A549 (cell line): Measurements from ENCODE around the gene SEMA5B. TPM values are rescaled to one million over a fixed set of nuclear protein-coding genes. Genes with fewer than 3 reads are reported as not detected.

ENCODE experiments used
- ATAC-seq, 2 experiments: fragments of 200-7000 bp in 1 of 2; fragments of >200 bp in 1 of 2; cut with Nextera tagmentation in 1 of 2; cut with Tn5 transposase in 1 of 2; 3 replicates each; pipeline versions ENCODE4 v1.8.0 to v1.9.1; 2018 to 2020; ENCODE audit warnings: mild to moderate bottlenecking in 1 of 2, moderate library complexity in 1 of 2
- CTCF ChIA-PET: fragments of 300-600 bp; sonication (Branson Sonifier 250); formaldehyde crosslinking; extraction: SDS; loops from one replicate; lab custom pipeline; 2021; ENCODE audit warnings: antibody characterized with exemption, inconsistent platforms; lab: Yijun Ruan, JAX
- POLR2A ChIA-PET: fragments of 350-600 bp; formaldehyde crosslinking; extraction: SDS; loops from one replicate; lab custom pipeline; 2021; ENCODE audit warnings: antibody characterized with exemption, inconsistent platforms; lab: Yijun Ruan, JAX
- DNase-seq, 2 experiments: peaks; one replicate each; pipeline versions ENCODE4 v3.0.0 to v3.0.0-alpha.2; 2011 to 2016; ENCODE audit warnings: low read depth in 1 of 2, low spot score in 1 of 2
- FAIRE-seq: peaks from 2 replicates; lab custom pipeline; 2011; peaks lifted over from hg19 to GRCh38; lab: Jason Lieb, UNC
- H3K27ac ChIP-seq, 2 experiments: fragments of >200 bp; sonication (Bioruptor Twin); formaldehyde crosslinking; 3 replicates each; pipeline ENCODE4 v1.5.1; 2016 to 2017
- H3K4me1 ChIP-seq: fragments of >200 bp; sonication (Bioruptor Twin); formaldehyde crosslinking; 3 replicates; pipeline ENCODE4 v1.6.1; 2016
- H3K4me2 ChIP-seq: fragments of >200 bp; sonication (Bioruptor Twin); formaldehyde crosslinking; 3 replicates; pipeline ENCODE4 v1.6.1; 2016
- H3K4me3 ChIP-seq: fragments of >200 bp; sonication (Bioruptor Twin); formaldehyde crosslinking; 3 replicates; pipeline ENCODE4 v1.5.1; 2016
- H3K9me3 ChIP-seq: fragments of >200 bp; sonication (Bioruptor Twin); formaldehyde crosslinking; 3 replicates; pipeline ENCODE4 v1.6.1; 2016
- EHF ChIP-seq: fragments of 250-450 bp; sonication (Bioruptor Pico); IDR thresholded peaks from 2 replicates; pipeline ENCODE4 v1.5.0; 2020; ENCODE audit warnings: mild to moderate bottlenecking
- FOXS1 ChIP-seq: fragments of 250-450 bp; sonication (Bioruptor Pico); IDR thresholded peaks from 2 replicates; pipeline ENCODE4 v1.5.0; 2020; ENCODE audit warnings: mild to moderate bottlenecking, moderate library complexity
- HOXA7 ChIP-seq: fragments of 250-450 bp; sonication (Bioruptor Pico); IDR thresholded peaks from 2 replicates; pipeline ENCODE4 v1.5.0; 2020; ENCODE audit warnings: mild to moderate bottlenecking, moderate library complexity
- NFE2L2 ChIP-seq: fragments of 150-350 bp; conservative IDR thresholded peaks from 2 replicates; pipeline ENCODE4 v1.6.1; 2014; ENCODE audit warnings: low read length
- NPAS2 ChIP-seq: fragments of 250-450 bp; sonication (Bioruptor Pico); IDR thresholded peaks from 2 replicates; pipeline ENCODE4 v1.8.0; 2022; ENCODE audit warnings: mild to moderate bottlenecking, moderate library complexity, borderline replicate concordance
- PHF8 ChIP-seq: fragments of 200-600 bp; sonication (generic); IDR thresholded peaks from 2 replicates; pipeline ENCODE4 v1.6.1; 2016; ENCODE audit warnings: low read depth, mild to moderate bottlenecking, antibody characterized with exemption, moderate library complexity, borderline replicate concordance
- POLR2A ChIP-seq: IDR thresholded peaks from 2 replicates; pipeline ENCODE4 v1.6.1; 2012; ENCODE audit warnings: mild to moderate bottlenecking, low read length
- RFX5 ChIP-seq: fragments of 450-650 bp; IDR thresholded peaks from 2 replicates; pipeline ENCODE4 v1.7.1; 2014; ENCODE audit warnings: antibody characterized with exemption, mild to moderate bottlenecking, moderate library complexity
- SREBF2 ChIP-seq: fragments of 450-650 bp; IDR thresholded peaks from 2 replicates; pipeline ENCODE4 v1.6.1; 2014; ENCODE audit warnings: mild to moderate bottlenecking, moderate library complexity
- TFCP2L1 ChIP-seq: fragments of 250-450 bp; sonication (Bioruptor Pico); IDR thresholded peaks from 2 replicates; pipeline ENCODE4 v1.5.0; 2021; ENCODE audit warnings: mild to moderate bottlenecking
- ZSCAN20 ChIP-seq: fragments of 250-450 bp; sonication (Bioruptor Pico); IDR thresholded peaks from 2 replicates; pipeline ENCODE4 v1.8.0; 2022; ENCODE audit warnings: mild to moderate bottlenecking, moderate library complexity
- WGBS: methylation state at CpG from one replicate; pipeline ENCODE4 v1.1.6; 2017; ENCODE audit errors: missing lambda C conversion rate; 5-methylcytosine and 5-hydroxymethylcytosine counted together
- polyA plus RNA-seq, 4 experiments: library from polyadenylated mRNA; depleted of rRNA in 3 of 4; stranded (reverse); fragments of >200 nt; fragmentation: RNase III in 1 of 4; extraction: RNeasy Plus Mini Kit Qiagen cat#74134 plus additional on column Dnase treatment in 1 of 4; gene quantifications; 2 replicates in 3 of 4; 3 replicates in 1 of 4; pipeline ENCODE4 v1.2.3, GENCODE V29; 2011 to 2017
- TF ChIP-seq, protein P1 (sequence below): fragments of 200-600 bp; sonication (generic); IDR thresholded peaks from 2 replicates; pipeline ENCODE4 v1.6.1; 2016; ENCODE audit warnings: antibody characterized with exemption, mild to moderate bottlenecking, moderate library complexity
- TF ChIP-seq, protein P2 (sequence below): IDR thresholded peaks from 2 replicates; pipeline ENCODE4 v1.6.1; 2012
- TF ChIP-seq, protein P3 (sequence below): fragments of >200 bp; sonication (Bioruptor Twin); formaldehyde crosslinking; IDR thresholded peaks from 2 replicates; pipeline ENCODE4 v1.6.1; 2016
- TF ChIP-seq, protein P4 (sequence below): IDR thresholded peaks from 2 replicates; pipeline ENCODE4 v1.6.1; 2012
- TF ChIP-seq, protein P5 (sequence below): fragments of 250-450 bp; sonication (Bioruptor Pico); IDR thresholded peaks from 2 replicates; pipeline ENCODE4 v1.5.0; 2021; ENCODE audit warnings: mild to moderate bottlenecking, moderate library complexity, borderline replicate concordance

Gene SEMA5B
- polyA plus RNA-seq, 2 of the 4 experiments (the other 2 are of a cell fraction), result 0.03 TPM; not detected in 1

DNA sequence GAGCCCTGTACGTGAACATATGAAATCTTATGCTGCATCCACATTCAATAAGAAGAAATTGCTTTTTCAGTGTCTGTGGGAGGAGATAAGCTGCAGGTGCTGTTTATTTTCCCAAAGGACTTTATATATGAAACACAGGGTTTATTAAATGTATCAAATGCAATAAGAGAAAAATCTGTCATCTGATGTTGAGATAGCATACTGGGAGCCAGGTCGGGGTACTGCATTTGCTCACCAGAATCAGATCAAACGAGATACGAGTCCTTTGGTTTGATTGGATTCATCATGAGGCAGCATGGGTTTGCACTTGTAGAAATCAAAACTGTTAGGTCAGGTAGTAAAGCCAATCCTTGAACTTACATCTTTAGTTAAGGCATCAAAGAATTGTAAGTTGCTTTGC, 141.3 kb downstream of the SEMA5B start (continued):
- TF ChIP-seq, protein P1, sequence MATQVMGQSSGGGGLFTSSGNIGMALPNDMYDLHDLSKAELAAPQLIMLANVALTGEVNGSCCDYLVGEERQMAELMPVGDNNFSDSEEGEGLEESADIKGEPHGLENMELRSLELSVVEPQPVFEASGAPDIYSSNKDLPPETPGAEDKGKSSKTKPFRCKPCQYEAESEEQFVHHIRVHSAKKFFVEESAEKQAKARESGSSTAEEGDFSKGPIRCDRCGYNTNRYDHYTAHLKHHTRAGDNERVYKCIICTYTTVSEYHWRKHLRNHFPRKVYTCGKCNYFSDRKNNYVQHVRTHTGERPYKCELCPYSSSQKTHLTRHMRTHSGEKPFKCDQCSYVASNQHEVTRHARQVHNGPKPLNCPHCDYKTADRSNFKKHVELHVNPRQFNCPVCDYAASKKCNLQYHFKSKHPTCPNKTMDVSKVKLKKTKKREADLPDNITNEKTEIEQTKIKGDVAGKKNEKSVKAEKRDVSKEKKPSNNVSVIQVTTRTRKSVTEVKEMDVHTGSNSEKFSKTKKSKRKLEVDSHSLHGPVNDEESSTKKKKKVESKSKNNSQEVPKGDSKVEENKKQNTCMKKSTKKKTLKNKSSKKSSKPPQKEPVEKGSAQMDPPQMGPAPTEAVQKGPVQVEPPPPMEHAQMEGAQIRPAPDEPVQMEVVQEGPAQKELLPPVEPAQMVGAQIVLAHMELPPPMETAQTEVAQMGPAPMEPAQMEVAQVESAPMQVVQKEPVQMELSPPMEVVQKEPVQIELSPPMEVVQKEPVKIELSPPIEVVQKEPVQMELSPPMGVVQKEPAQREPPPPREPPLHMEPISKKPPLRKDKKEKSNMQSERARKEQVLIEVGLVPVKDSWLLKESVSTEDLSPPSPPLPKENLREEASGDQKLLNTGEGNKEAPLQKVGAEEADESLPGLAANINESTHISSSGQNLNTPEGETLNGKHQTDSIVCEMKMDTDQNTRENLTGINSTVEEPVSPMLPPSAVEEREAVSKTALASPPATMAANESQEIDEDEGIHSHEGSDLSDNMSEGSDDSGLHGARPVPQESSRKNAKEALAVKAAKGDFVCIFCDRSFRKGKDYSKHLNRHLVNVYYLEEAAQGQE, result no peak
- TF ChIP-seq, protein P2, sequence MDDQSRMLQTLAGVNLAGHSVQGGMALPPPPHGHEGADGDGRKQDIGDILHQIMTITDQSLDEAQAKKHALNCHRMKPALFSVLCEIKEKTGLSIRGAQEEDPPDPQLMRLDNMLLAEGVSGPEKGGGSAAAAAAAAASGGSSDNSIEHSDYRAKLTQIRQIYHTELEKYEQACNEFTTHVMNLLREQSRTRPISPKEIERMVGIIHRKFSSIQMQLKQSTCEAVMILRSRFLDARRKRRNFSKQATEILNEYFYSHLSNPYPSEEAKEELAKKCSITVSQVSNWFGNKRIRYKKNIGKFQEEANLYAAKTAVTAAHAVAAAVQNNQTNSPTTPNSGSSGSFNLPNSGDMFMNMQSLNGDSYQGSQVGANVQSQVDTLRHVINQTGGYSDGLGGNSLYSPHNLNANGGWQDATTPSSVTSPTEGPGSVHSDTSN, result no peak
- no peak for TF ChIP-seq HOXA7
- TF ChIP-seq, protein P3, sequence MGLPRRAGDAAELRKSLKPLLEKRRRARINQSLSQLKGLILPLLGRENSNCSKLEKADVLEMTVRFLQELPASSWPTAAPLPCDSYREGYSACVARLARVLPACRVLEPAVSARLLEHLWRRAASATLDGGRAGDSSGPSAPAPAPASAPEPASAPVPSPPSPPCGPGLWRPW, result no peak
- TF ChIP-seq, protein P4, sequence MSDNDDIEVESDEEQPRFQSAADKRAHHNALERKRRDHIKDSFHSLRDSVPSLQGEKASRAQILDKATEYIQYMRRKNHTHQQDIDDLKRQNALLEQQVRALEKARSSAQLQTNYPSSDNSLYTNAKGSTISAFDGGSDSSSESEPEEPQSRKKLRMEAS, result no peak
- TF ChIP-seq, all 56 proteins: peak for 0

DNA sequence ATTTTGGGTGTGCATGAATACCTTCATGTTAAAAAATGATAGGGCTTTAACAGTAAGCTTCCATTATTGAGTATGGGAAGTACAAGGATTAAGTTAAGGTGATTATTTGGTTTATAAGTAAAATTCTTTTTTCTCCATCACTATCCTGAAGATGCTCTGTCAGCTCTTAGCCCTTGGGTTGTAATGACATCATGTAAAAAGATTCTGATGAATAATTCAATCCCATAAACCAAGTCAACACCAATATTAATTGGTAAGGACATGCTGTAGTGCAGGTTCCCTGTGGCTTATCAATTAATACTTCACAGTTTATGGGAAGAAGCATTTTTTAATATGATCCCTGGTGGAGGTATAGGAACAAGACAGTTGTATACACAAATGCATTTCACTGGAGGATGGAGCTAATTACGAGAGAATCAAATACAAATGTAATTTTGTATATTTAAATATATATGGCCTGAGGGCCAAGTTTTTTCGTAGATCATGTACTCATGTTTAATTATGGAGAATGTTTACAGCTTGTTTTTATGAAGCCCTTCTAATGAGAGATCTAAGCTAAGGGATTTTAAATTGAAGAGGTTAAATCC, 145.1 kb downstream of the SEMA5B start:
- no peak overlapping the region for H3K4me3 ChIP-seq
- ChIA-PET POLR2A (no interaction called here), CTCF (interaction anchor here (1.0 kb wide), 1 partner anchor 145 kb away, joined by 3 read pairs; the partner anchor contains the start of gene SEMA5B)
- no peaks in the 10 kb centered on the region for H3K4me1 ChIP-seq
- H3K9me3 ChIP-seq, result no peaks in the 10 kb centered on the region
- 87% methylated on average over 2 of the region's 2 CpGs for WGBS
- no peak for ATAC-seq
- no peak overlapping the region for H3K27ac ChIP-seq
- TF ChIP-seq PHF8, result no peak
- TF ChIP-seq NPAS2, result no peak
- TF ChIP-seq, protein P5, sequence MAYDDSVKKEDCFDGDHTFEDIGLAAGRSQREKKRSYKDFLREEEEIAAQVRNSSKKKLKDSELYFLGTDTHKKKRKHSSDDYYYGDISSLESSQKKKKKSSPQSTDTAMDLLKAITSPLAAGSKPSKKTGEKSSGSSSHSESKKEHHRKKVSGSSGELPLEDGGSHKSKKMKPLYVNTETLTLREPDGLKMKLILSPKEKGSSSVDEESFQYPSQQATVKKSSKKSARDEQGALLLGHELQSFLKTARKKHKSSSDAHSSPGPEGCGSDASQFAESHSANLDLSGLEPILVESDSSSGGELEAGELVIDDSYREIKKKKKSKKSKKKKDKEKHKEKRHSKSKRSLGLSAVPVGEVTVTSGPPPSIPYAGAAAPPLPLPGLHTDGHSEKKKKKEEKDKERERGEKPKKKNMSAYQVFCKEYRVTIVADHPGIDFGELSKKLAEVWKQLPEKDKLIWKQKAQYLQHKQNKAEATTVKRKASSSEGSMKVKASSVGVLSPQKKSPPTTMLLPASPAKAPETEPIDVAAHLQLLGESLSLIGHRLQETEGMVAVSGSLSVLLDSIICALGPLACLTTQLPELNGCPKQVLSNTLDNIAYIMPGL (CRISPR knock-in tag), result no peak
- TF ChIP-seq ZSCAN20 (CRISPR knock-in tag), result no peak
- TF ChIP-seq POLR2A, result no peak
- TF ChIP-seq NFE2L2, result no peak
- TF ChIP-seq, protein P3, result no peak
- TF ChIP-seq FOXS1 (CRISPR knock-in tag), result no peak
- TF ChIP-seq EHF (CRISPR knock-in tag), result no peak
- no peak for TF ChIP-seq SREBF2
- no peak for TF ChIP-seq TFCP2L1
- TF ChIP-seq HOXA7, result no peak
- FAIRE-seq, result no peak
- H3K4me2 ChIP-seq, result no peak overlapping the region
- no peak for DNase-seq

DNA sequence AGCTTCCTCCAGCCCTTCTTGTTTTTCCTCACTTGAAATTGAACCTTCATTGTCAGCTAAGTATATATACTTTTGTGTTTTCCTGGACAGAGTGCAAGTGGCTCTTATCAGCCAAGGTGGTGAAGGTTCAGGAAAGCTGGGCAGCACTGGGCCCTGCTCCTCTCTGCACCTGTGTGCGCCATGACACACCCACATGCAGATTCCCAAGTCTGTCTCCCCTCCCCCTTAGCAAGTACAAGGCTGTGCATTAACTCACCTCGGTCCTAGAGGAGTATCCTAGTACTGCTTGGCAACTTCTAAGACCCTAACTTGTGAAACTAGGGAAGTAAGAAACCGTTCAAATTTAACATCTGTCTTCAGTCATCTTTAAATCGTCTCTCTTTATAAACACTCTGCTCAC, 146.9 kb downstream of the SEMA5B start:
- no peak overlapping the region for H3K4me2 ChIP-seq
- H3K4me1 ChIP-seq, result no peaks in the 10 kb centered on the region
- TF ChIP-seq RFX5, result no peak
- TF ChIP-seq, all 56 proteins: peak for 0
- no peak overlapping the region for H3K4me3 ChIP-seq
- H3K27ac ChIP-seq, result no peak overlapping the region
- FAIRE-seq (no peak), DNase-seq (no peak), ATAC-seq (no peak; a peak in 1 of 6 replicates)
- ChIA-PET CTCF (no interaction called here), POLR2A (no interaction called here)
- H3K9me3 ChIP-seq, result no peaks in the 10 kb centered on the region
- WGBS, result 60% methylated on average over 3 of the region's 4 CpGs
